Effector CD4-positive, alpha-beta T cell (primary cell): ENCODE results near the gene REEP6.
"Not testable (repeated sequence)": the region's sequence is repeated elsewhere in the genome, so short reads cannot be mapped to it uniquely, and the experiment has no call there.

Experiments
- DNase-seq: peaks from one replicate; pipeline ENCODE4 v3.0.0-alpha.2; 2020

REEP6 gene

DNA sequence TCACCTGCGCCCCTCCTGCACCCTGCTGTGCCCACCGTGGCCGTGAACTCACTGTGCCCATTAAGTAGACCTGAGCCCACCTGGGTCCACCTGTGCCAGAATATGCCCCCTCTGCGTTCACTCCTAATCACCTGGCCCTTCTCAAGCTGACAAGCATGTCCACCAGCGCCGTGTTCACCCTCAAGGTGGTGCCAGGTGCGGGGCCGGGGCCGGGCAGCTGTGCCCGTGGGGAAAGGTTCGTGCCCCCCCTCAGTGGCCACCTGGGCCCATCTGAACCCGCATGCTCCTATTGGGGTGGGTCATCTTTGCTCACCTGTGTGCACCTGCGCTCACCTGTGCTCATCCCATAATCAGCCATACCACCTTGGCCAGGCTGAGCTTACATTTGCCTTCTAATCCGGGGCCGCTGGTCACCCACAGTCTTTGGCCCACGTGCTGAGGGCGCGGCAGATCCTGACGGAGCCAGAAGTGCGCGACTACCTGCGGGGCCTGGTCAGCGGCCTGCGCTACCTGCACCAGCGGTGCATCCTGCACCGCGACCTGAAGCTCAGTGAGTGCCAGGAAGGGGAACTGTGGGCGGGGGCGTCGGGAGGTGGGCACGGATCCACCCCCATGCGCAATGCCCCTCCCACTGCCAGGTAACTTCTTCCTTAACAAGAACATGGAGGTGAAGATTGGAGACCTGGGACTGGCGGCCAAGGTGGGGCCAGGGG is 35.2 kb downstream of the REEP6 start:
- DNase-seq = no peak

DNA sequence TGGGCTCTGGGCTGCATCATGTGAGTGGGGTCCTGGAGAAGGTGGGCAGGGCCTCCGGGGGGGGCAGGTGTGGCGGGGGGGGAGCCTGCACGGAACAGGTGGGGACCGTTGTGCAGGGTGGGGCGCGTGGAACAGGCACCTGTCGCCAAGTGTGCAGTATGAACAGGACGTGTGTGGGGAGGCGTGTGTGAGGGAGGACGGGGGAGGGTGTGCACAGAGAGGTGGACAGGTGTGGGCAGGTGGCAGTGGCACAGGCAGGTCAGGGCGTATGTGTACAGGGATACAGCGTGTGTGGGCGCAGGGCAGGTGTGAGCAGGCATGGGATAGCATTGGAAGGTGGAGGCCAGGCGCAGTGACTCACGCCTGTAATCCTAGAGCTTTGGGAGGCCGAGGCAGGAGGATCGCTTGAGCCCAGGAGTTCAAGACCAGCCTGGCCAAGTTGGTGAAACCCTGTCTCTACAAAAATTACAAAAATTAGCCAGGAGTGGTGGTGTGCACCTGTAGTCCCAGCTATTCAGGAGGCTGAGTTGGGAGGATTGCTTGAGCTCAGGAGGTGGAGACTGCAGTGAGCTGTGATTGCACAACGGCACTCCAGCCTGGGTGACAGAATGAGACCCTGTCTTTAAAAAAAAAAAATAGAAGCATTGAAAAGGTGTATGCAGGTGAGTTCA is 36.1 kb downstream of the REEP6 start:
- DNase-seq = no peak

DNA sequence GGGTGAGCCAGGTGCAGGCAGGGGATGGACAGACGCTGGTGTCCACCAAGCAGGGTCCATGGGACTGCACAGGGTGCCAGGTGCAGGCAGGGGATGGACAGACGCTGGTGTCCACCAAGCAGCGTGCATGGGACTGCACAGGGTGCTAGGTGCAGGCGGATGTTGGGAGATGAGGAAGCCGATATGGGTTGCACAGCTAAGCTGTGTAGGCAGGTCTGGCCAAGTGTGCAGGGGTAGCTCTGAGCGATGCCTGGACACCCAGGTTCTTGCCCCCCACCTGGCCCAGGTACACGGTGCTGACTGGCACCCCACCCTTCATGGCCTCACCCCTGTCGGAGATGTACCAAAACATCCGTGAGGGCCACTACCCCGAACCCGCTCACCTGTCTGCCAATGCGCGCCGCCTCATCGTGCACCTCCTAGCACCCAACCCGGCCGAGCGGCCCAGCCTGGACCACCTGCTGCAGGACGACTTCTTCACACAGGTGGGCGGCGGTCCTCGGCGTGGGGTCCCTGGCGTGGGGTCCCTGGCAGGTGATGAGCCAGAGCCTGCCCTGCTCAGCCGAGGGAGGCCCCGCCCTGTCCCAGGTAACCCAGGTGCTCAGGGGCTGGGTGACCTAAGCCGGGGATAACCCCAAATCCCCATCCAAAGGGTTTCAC is 36.8 kb downstream of the REEP6 start:
- DNase-seq = no peak

DNA sequence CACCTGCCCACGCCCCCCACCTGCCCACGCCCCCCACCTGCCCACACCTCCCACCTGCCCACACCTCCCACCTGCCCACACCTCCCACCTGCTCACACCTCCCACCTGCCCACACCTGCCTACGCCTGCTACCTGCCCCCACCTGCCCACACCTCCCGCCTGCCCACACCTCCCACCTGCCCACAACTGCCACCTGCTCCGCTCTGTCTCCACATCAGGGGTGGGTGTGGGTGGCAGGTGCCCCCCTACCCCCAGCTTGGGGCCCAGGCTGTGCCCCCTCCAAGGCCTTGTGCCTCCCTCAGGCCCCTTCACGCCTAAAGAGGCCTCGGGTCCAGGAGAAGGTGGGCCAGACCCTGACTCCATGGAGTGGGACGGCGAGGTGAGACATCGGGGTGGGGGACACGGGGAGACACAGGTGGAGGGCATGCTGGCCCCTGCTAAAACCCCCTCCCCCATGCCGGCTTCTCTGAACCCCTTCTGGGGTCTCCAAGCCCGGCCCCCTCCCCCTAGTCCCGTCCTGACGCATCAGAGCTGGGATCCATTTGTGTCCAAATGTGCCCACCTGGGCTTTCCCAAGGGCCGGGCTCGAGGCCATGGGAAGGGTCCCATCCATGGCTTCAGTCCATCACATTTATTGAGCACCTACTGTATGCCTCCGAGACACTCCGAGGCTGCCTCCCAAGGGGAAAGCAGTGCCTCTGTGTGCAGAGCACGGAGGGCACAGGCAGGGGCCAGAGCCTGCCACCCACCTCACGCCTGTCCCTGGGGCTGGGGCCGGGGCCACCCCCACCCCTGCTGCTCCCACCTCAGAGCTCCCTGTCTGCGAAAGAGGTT is 37.8 kb downstream of the REEP6 start:
- DNase-seq = no peak

DNA sequence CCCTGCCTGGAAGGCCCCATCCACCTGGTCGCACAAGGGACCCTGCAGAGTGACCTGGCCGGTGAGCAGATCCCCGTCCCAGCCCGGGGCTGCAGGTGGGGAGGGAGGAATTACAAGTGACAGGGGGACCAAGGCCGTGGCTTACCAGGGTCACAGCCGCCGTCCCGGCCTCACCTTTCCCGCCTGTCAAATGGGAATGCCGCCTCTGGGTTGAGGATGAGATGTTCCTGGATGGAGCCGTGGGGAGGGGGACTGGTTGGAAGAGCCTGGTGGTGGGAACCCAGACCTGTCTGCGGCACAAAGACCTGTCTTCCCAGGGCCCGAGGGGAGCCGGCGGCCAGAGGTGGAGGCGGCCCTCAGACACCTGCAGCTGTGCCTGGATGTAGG is 38.4 kb downstream of the REEP6 start:
- DNase-seq = no peak

DNA sequence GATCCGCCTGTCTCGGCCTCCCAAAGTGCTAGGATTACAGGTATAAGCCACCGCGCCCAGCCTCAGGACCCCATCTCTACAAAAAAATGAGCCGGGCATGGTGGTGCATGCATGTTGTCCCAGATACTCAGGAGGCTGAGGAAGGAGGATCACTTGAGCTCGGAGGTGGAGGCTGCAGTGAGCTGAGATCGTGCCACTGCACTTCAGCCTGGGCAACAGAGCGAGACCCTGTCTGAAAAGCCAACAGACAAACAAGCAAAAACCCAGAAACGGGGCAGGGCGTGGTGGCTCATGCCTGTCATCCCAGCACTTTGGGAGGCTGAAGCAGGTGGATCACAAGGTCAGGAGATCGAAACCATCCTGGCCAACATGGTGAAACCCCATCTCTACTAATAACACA is 39.9 kb downstream of the REEP6 start:
- not testable (repeated sequence) for DNase-seq

DNA sequence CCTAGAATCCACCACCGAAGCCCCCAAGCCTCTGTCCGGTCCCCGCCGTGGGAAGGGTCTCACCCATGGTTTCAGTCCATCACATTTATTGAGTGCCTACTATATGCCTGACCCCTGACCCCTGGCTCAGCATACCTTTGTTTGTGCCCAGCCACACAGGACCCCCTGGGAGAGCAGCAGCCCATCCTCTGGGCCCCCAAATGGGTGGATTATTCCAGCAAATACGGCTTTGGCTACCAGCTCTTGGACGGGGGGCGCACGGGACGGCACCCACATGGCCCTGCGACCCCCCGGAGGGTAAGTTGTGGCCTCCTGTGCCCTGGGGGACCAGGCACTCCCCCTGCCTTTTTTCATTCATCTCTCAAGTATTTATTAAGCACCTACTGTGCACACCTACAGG is 40.6 kb downstream of the REEP6 start:
- no peak for DNase-seq

DNA sequence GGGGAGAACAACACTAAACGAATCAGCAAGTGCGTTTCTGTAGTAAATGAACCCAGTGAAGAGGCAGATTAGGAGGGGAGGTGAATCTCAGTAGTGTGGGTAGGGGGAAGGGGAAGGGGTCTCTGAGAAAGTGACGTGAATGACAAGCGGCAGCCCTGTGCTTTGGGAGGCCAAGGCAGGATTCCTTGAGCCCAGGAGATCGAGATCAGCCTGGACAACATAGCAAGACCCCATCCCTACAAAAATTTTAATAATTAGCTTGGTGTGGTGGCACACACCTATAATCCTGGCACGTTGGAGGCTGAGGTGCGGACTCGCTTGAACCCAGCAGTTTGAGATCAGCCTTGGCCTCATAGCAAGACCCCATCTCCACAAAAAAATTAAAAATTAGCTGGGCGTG is 41.0 kb downstream of the REEP6 start:
- no peak for DNase-seq

DNA sequence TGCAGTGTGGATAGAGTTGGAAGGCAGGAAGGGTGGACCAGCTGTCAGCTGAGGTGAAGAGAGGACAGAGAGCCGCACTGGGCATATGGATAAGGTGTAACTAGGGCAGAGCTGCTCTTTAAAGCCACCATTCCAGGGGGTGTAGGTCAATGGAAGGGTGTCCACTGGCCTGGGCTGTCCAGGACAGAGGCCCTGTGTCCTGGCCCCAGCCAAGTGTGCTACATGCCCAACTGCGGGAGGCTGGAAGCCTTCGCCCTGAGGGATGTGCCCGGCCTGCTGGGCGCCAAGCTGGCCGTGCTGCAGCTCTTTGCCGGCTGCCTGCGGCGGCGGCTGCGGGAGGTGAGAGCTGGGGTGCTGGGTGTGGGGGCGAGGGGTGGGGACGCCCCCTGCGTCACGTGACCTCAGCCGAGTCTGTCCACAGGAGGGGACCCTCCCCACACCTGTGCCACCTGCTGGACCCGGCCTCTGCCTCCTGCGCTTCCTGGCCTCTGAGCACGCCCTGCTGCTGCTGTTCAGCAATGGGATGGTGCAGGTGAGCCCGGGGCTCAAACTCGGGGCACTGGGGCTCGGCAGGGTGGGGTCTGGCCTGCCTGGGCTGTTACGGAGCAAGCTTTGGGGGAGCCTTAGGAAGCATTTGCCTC is 42.6 kb downstream of the REEP6 start:
- DNase-seq = no peak

DNA sequence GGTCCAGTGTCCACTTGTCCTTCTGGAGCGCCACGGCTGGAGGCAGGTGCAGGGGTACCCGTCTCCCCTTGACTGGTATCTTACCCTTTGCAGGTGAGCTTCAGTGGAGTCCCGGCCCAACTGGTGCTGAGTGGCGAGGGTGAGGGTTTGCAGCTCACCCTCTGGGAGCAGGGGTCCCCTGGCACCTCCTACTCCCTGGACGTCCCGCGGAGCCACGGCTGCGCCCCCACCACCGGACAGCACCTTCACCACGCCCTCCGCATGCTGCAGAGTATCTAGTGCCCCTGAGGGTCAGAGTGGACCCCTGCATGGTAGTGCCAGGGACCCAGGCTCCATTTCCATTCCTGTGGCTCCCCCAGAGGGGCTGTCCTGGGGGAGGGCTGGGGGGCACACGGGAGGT is 44.0 kb downstream of the REEP6 start:
- no peak for DNase-seq

DNA sequence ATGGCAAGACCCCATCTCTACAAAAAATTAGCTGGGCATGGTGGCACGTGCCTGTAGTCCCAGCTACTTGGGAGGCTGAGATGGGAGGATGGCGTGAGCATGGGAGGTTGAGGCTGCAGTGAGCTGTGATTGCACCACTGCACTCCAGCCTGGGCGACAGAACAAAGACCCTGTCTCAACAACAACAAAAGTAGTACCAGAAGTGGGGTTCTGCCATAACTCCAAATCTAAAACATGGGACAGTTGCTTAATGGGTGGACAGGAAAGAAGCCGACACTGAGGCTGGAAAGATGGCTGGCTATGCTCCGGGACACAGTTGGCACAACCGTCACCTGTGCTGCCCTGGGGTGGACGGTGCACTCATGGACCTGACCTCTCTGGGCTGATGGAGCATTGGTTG is 44.7 kb downstream of the REEP6 start:
- not testable (repeated sequence) for DNase-seq

DNA sequence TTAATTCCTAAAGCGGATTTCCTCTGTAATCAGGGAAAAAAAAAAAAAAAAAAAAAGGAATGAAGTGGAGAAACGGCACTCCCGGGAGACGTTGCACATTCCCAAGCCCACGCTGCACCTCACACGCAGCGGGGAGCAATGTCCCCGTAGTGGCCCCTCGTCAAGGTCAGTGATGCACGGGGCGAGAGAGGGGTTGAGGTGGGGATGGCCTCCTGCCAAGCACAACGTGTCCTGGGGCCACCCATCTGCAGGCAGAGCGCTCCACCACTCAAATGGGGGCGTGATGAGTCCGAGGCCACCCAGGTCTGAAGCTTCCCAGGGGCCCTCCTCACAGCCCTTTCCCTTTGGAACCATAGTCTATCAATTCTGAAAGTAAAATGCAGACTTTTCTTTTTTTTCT is 48.0 kb downstream of the REEP6 start:
- no peak for DNase-seq

DNA sequence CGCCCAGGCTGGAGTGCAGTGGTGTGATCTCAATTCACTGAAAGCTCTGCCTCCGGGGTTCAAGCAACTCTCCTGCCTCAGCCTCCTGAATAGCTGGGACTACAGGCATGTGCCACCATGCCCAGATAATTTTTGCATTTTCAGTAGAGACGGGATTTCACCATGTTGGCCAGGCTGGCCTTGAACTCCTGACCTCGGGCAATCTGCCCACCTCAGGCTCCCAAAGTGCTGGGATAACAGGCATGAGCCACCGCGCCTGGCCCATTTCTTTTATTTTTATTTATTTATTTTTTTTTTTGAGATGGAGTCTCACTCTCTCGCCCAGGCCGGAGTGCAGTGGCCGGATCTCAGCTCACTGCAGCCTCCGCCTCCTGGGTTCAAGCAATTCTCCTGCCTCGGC is 48.8 kb downstream of the REEP6 start:
- not testable (repeated sequence) for DNase-seq

DNA sequence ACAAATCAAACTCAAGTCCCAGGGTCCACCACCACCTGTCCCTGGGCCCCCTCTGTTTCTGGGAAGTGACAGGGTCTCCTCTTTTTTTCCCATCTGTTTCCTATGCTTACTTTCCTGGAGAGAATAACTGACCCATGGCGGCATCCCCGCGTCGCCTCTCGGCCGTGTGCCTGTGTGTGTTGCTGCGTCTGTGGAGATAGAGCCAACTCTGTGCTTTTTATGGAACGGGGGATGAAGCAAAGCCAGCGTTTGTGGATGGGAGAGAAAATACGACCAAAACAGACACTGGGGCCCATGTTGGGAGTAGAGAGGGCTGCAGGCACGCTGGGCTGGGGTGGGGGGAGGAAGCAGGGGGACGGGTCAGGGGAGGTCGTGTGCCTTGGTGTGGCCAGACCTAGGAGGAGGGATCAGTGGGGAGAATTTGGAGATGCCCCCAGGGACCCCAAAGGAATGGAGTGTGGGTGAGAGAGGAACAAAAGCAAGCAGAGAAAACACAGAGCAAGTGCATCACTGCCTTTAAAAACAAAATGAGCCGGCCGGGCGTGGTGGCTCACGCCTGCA is 49.5 kb downstream of the REEP6 start:
- DNase-seq = no peak
